ENCODE measurements around the gene HSP90B1.

DNA sequence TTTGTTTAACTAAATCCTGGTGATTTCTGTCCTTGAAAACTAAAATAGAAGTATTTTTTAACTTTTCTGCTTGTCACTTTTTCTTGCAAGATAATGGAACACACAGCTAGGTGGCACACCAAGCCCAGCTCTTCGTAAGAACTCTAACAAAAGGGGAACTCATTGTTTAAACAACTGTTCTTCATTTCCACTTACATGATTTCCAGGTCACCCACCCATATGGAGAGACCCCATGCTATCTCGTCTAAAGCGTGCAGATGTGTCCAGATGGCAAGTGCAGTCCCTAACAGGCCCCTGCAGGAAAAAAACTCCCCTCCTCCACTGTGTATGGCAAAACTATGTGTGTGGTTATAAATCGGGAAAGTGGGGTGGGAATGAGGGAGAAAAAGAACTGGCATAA, 45.9 kb upstream of the HSP90B1 start:
- TF ChIP-seq, protein P1, sequence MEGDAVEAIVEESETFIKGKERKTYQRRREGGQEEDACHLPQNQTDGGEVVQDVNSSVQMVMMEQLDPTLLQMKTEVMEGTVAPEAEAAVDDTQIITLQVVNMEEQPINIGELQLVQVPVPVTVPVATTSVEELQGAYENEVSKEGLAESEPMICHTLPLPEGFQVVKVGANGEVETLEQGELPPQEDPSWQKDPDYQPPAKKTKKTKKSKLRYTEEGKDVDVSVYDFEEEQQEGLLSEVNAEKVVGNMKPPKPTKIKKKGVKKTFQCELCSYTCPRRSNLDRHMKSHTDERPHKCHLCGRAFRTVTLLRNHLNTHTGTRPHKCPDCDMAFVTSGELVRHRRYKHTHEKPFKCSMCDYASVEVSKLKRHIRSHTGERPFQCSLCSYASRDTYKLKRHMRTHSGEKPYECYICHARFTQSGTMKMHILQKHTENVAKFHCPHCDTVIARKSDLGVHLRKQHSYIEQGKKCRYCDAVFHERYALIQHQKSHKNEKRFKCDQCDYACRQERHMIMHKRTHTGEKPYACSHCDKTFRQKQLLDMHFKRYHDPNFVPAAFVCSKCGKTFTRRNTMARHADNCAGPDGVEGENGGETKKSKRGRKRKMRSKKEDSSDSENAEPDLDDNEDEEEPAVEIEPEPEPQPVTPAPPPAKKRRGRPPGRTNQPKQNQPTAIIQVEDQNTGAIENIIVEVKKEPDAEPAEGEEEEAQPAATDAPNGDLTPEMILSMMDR (conservative IDR thresholded peaks at IDR 0.05; ENCODE audit: low read length): peak; percentile 75
- TF ChIP-seq EZH2phosphoT487 (IDR thresholded peaks at IDR 0.05; ENCODE audit: borderline replicate concordance): no peak
